ENCODE measurements around the gene PRLHR.
"Not testable (repeated sequence)": the region's sequence is repeated elsewhere in the genome, so short reads cannot be mapped to it uniquely, and the experiment has no call there.

The PRLHR gene

GRCh38 chr10:118595598-118596425 is at the start of gene PRLHR:
TSS of gene PRLHR (minus strand) at chr10:118595648. CDS start at chr10:118595244, 404 bp downstream.
- no peak for DNase-seq

DNA sequence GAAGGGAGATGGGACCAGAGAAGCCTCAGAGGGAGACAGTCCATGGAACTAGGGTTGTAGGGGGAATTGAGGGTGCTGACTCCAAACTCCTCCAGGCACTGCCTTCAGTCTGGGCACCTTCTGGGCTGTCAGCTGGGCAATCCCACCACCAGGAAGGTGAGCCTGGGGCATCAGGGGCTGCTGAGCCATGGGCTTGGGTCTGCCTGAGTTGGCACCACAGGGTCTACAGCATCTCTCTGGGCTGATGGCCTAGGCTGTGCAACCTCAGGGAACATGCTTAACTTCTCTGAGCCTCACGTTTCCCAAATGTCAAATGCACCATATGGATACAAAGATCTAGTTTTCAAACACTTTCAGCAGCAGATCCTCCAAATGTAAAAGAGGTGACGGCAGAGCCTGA is 46.8 kb upstream of the PRLHR start:
- no peak for DNase-seq

DNA sequence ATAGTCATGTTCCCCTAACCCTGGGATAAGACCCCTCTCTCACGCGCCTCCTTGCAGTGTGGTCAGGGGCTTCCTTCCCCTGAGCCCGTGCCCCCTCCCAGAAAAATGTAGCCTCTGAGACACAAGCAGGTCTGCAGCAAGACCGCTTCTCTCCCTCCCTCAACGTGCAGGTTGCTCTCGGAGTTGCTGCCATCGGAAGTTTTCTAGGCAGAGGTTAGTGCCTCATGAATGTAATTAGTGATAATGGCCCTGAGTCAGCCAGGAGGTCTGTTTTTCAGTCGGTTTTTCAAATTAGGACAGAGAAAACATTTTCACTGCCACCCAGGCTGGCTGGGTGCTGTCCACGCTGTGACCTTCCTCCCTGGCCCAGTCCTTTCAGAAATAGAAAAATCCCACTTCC is 43.2 kb upstream of the PRLHR start:
- no peak for DNase-seq

DNA sequence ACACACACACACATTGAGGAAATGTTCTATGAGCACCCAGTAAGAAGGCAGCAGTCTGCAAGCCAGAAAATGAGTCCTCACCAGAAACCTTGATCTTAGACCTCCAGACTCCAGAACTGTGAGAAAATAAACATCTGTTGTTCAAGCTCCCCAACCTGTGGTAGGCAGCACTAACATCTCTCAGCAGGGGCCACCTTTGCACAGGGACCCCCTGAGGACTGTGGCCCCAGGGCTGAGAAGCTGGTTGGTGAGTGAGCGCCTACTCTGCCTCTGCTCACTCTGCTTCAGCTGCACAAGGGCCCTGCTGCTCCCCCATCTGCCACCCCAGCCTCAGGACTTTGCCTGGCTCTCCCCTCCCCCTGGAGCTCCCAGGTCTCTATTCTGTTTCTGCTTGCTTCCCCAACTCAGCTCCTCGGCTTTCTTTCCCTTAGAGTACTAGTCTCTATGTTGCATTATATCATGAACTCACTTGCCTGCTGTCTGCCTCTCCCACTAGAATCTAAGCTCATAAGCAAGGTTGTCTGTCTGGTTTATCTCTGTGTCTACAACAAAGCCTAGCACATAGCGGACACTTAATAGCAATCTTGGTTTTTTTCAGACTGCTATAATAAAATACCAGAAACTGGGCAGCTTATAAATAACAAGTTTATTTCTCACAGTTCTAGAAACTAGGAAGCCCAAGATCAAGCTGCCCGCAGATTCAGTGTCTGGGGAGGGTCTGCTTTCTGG is 40.4 kb upstream of the PRLHR start:
- DNase-seq, result no peak

DNA sequence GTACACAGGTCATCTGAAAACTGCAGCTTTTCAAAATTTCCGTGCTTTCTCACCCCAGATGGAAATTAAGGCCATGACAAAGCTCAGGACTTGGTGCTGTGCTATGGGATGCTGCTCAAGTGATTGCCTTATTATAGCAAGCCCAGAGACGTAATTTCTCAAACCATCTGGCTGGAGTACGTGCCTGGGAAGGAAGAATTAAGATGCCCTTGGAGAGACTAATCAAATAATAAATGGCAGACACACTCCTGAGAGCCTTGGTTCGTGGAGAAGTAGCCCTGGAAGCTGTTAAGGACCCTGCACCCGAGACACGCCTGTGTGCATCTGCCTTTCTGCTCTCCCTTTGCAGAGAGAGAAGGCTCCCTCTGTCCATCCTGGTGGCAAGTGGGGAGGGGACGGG is 38.3 kb upstream of the PRLHR start:
- no peak for DNase-seq

DNA sequence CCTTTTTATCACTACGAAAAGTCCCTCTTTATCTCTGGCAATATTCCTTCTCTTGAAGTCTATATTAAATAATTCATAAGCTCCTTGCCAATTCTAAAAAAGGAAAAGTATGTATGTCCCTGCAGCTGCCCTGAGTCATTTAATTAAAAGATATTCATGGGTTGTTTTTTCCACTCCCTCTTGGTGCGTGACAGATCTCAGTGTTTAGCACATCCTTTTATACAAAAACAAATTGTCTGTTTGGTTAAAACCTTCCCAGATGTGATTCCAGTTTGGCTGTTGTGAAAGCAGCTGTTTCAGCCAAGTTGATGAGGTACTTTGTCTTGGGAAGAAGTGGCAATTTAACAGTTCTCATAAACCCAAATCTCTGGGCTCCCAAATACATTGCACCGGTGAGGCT is 33.8 kb upstream of the PRLHR start:
- no peak for DNase-seq

- DNase-seq, result no peak
These were observed 32.9 kb upstream of the PRLHR start for GRCh38 chr10:118628397-118628796.

DNA sequence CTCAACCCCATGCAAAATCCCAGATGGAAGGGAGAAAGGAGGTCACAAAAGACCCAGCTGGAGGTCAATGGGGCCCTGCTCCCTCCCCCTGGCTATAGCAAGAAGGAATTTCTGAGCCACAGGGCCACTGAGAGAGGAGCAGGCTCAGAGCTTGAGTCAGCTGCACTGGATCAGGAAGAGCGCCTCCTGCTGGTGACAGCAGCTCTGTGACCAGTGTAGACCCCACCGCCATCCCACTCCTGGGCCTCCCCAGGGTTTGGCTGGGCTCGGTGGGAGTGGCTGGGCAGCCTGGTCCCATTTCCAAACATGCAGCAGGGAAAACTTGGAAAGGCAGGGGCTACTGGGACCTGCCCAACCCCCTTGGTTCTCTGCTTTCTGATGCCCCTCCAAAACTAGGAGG is 31.5 kb upstream of the PRLHR start:
- DNase-seq, result no peak

GRCh38 chr10:118625504-118625903 is 30.1 kb upstream of the PRLHR start:
- no peak for DNase-seq

DNA sequence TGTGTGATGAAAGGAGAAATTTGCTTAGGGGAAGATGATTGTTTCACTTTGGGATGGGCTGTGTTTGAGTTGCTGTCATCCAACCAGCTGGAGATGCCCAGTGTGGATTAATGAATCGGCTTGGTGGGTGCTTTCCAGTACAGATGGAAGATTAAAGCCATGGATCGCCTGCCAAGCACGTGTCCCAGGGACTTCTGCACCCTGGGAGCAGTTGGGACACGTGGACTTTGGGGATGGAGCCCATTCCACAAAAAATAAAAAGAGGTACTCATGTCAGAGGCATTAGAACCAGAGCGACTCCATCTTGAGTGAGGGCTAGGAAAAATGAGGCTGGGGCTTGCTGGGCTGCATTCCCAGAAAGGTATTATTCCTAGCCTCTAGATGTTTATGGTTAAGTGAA is 29.3 kb upstream of the PRLHR start:
- DNase-seq, result no peak

DNA sequence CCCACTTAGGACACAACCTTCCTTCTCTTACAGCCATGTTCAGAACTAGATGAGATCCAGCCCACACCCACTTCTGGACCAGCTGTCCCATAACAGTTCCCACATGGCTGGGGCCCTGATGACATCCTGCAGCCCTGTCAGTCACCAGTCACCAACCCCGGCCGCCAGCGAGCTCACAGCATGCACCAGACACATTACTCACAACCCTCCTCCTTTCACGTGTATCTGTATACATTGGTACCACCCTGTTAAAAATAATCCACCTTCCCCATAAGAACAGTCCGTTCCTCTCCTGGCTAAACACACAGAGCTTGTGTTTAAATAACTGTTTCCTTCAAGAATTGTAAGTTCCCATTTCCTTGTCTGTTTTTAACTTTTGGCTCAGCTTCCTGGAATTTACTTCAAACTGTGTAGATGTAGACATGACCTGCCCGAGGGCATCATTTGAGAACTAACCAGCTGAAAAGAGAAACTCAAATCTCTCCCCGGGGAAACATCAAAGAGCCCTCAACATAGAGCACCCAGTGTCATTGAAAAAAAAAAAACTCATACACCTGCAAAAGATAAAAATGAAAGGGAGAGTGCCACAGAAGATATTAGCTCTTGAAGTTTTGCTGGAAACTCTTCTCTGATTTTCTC is 26.0 kb upstream of the PRLHR start:
- no peak for DNase-seq

DNA sequence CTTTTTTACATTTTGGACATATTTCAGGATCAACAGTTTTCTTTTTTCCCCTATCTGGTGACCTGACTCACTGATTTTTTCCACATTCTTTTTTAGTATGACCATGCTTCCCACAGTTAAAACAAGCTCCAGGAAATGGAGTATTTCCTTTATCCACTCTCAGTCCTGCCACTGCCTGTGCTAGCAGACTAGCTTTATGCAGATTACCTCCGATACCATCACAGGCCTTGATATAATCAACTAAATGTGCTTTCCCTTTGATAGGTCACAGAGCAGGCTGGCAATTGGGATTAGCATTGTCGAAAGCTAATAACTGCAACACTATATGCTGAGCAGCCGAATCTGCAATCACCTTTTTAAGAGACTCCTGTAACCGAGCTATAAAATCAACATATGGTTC is 18.4 kb upstream of the PRLHR start:
- DNase-seq, result not testable (repeated sequence)

GRCh38 chr10:118610577-118610976 is 15.1 kb upstream of the PRLHR start:
- DNase-seq, result no peak

GRCh38 chr10:118607768-118608354 is 12.4 kb upstream of the PRLHR start:
- DNase-seq, result no peak

DNA sequence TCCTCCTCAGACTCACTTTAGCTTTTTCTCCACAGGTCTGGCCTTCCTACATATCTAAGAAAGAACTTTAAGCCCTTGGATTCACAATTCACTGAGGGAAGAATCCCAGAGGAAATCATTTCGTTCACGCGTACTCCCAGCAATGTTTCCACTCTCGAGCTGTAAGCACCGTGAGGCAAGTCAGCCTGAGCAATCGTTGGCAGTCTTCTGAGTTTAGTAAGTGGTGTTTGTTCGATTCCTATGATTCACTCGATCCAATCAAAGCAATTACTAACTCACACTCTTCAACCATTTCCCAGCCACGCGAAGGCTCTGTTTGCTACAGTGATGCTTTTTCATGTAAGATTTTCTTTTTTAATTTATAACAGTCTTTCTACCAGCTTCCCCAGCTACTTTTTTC is 10.2 kb upstream of the PRLHR start:
- no peak for DNase-seq

- no peak for DNase-seq
These were observed 1.1 kb upstream of the PRLHR start for GRCh38 chr10:118596426-118597124.

DNA sequence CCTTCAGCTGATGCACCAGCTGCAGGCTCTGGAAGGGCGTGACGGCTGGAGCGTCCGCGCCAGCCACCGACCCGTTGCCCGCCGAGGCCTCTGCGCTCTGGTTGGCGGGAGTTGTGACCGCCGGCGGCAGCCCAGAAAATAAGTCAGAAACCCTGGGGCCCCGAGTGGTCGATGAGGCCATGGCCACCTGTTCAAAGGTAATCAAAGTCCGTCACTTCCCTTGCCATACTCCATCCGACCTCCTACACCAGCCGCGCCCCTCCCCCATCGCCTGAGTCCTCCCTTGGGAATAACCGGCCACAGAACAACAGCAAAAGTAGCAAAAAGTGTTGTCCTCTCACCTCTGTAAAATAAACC is 406 bp downstream of the PRLHR start:
- no peak for DNase-seq

DNA sequence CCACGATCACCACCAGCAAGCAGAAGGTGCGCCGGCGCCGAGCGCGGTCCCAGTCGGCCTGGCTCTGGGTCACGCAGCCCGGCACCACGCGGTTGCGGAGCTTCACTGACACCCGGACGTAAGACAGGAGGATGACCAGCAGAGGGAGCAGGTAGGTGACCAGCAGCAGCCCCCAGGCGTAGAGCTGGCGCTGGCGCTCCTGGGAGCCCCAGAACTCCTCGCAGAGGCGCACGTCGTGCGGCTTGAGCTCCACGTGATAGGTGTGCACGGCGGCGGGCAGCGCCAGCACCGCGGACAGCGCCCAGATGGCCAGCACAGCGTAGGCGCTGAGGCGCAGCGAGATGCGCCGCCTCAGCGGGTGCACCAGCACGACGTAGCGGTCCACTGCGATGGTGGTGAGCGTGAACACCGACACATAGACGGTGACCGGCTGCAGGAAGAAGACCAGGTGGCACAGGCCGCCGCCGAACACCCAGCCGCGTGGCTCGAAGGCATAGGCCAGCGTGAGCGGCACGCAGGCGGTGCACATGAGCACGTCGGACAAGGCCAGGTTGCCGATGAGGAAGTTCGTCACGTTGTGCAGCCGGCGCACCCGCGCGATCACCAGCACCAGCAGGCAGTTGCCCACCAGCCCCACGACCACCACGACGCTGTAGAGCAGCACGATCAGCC is 920 bp downstream of the PRLHR start:
- DNase-seq, result no peak

- DNase-seq, result no peak
These were observed 2.6 kb downstream of the PRLHR start for GRCh38 chr10:118592675-118593330.

GRCh38 chr10:118590334-118590733 is 5.1 kb downstream of the PRLHR start:
- no peak for DNase-seq

GRCh38 chr10:118587881-118588651 is 7.4 kb downstream of the PRLHR start:
- no peak for DNase-seq

Measured in NCI-H510A (cell line).